Measurements from ENCODE around the gene SLC39A11. TPM values are rescaled to one million over a fixed set of nuclear protein-coding genes. Genes with fewer than 3 reads are reported as not detected.

SLC39A11 gene
- total and polyA plus RNA-seq, 2 of the 13 experiments (the other 11 are each of a cell fraction or from before 2014, with no cell fraction given) = 17.2 to 31.5 TPM

GRCh38 chr17:72972263-72972951 is 120.1 kb downstream of the SLC39A11 start (continued):
- TF ChIP-seq, protein P1, sequence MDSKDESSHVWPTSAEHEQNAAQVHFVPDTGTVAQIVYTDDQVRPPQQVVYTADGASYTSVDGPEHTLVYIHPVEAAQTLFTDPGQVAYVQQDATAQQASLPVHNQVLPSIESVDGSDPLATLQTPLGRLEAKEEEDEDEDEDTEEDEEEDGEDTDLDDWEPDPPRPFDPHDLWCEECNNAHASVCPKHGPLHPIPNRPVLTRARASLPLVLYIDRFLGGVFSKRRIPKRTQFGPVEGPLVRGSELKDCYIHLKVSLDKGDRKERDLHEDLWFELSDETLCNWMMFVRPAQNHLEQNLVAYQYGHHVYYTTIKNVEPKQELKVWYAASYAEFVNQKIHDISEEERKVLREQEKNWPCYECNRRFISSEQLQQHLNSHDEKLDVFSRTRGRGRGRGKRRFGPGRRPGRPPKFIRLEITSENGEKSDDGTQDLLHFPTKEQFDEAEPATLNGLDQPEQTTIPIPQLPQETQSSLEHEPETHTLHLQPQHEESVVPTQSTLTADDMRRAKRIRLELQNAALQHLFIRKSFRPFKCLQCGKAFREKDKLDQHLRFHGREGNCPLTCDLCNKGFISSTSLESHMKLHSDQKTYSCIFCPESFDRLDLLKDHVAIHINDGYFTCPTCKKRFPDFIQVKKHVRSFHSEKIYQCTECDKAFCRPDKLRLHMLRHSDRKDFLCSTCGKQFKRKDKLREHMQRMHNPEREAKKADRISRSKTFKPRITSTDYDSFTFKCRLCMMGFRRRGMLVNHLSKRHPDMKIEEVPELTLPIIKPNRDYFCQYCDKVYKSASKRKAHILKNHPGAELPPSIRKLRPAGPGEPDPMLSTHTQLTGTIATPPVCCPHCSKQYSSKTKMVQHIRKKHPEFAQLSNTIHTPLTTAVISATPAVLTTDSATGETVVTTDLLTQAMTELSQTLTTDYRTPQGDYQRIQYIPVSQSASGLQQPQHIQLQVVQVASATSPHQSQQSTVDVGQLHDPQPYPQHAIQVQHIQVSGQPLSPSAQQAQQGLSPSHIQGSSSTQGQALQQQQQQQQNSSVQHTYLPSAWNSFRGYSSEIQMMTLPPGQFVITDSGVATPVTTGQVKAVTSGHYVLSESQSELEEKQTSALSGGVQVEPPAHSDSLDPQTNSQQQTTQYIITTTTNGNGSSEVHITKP (CRISPR knock-in tag; IDR thresholded peaks at IDR 0.05; ENCODE audit: low read depth) = no peak
- TF ChIP-seq ZNF674 (CRISPR knock-in tag; IDR thresholded peaks at IDR 0.05; ENCODE audit: low read depth) (no peak), ZNF343 (CRISPR knock-in tag; IDR thresholded peaks at IDR 0.05) (0 out of 2 replicates have a peak, but pooled peaks have one; percentile 42), MED8 (CRISPR knock-in tag; IDR thresholded peaks at IDR 0.05; ENCODE audit: insufficient replicate concordance) (no peak), TCF7L2 (IDR thresholded peaks at IDR 0.05; ENCODE audit: low read depth, low read length) (no peak; the same call in 1 of the 2 replicates), DNMT1 (CRISPR knock-in tag; IDR thresholded peaks at IDR 0.05) (no peak), NR2F2 (IDR thresholded peaks at IDR 0.05; ENCODE audit: borderline replicate concordance, low read depth) (peak; percentile 96), ZBTB4 (CRISPR knock-in tag; IDR thresholded peaks at IDR 0.05; ENCODE audit: borderline replicate concordance) (no peak), ZNF639 (CRISPR knock-in tag; conservative IDR thresholded peaks at IDR 0.05) (no peak), NR2C2 (CRISPR knock-in tag; IDR thresholded peaks at IDR 0.05; ENCODE audit: borderline replicate concordance) (peak; percentile 32; the same call in 1 of the 2 replicates), ZNF235 (CRISPR knock-in tag; IDR thresholded peaks at IDR 0.05; ENCODE audit: borderline replicate concordance) (no peak), ZNF703 (CRISPR knock-in tag; IDR thresholded peaks at IDR 0.05; ENCODE audit: borderline replicate concordance) (peak; percentile 99), KDM5A (IDR thresholded peaks at IDR 0.05; ENCODE audit: borderline replicate concordance, low read length) (no peak), HNF1B (CRISPR knock-in tag; IDR thresholded peaks at IDR 0.05) (no peak)
- TF ChIP-seq, protein P2, sequence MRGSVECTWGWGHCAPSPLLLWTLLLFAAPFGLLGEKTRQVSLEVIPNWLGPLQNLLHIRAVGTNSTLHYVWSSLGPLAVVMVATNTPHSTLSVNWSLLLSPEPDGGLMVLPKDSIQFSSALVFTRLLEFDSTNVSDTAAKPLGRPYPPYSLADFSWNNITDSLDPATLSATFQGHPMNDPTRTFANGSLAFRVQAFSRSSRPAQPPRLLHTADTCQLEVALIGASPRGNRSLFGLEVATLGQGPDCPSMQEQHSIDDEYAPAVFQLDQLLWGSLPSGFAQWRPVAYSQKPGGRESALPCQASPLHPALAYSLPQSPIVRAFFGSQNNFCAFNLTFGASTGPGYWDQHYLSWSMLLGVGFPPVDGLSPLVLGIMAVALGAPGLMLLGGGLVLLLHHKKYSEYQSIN (CRISPR knock-in tag; IDR thresholded peaks at IDR 0.05; ENCODE audit: borderline replicate concordance) = no peak

Measured in HepG2 (cell line).